GM21825 (cell line): ENCODE data around the gene AGRN.

ENCODE experiments used
- ATAC-seq: cut with Tn5 transposase; IDR thresholded peaks from one replicate; pipeline ENCODE4 v1.9.1; 2021; ENCODE audit warnings: mild to moderate bottlenecking, moderate library complexity; ENCODE audit not compliant: unreplicated experiment

The AGRN gene

DNA sequence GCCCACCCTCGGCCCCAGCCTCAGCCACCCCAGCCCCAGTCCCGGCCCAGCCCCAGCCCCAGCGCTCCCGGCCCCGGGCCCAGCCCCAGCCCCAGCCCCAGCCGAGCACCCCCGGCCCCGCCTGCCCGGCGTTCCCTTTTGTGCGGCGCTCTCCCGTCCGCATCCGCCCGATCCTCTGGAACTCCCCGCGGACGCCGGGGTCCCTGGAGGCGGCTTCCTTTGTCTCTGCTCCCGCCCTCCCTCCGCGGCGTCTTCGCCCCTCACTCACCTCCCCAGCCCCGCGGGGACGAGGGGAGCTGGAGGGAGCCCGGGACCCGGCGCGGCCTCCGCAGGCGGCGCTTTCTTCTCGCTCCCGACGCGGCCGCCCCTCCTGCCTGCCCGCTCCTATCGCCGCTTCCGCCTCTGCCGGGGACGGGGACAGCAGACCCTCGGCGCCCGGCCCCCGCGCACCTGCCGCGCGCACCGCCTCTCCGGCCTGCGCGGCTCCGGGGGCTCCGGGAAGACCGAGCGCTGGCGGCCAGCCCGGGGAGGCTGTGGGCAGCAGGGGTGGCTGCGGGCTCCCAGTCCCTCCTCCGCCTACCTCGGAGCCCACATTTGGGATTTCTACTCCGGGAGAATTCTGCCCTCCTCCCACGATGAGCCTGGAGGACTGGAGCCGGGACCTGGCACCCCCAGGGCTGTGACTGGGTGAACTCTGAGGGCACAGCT lies 14.0 kb downstream of the AGRN start:
- ATAC-seq, result no peak

DNA sequence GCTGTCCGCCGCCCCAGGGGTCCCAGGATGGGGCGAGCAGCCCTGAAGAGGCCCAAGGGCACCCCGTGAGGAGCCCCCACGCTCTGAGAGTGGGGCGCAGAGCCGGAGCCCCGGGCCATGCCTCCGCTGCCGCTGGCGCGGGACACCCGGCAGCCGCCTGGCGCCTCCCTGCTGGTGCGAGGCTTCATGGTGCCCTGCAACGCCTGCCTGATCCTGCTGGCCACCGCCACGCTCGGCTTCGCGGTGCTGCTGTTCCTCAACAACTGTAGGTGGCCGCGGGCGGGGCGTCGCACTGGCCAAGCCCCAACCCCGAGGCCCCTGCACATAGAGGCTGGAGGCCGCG lies 14.5 kb downstream of the AGRN start:
- no peak for ATAC-seq

DNA sequence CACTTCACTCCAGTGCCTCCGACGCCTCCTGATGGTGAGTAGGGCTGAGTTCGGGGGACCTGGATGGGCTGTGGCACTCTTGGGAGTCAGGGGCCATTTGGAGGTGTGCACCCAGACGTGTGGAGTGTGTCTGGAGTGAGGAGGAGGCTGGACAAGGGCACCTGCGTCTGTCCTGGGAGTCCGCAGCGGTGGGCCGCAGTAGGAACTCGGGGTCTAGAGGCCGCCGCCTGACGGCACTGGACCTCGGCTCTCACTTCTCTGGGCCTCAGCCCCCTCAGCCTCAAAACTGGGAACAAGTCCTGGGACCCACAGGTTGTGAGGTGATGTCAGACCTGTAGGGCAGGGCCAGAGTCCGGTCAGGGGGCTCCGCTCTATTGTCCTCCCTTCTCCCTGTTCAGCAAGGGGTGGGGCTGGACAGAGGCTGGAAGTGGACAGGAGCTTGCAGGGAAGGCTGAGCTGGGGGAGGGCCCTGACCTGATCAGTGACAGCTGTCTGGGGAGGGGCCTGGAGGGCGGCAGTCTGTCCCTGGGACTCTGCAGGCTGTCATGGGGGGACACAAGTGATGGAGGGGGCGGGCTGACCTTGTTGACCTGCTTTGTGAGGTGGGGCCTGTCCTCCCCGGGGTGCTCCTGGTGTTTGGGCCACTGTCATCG lies 15.5 kb downstream of the AGRN start:
- ATAC-seq, result no peak

DNA sequence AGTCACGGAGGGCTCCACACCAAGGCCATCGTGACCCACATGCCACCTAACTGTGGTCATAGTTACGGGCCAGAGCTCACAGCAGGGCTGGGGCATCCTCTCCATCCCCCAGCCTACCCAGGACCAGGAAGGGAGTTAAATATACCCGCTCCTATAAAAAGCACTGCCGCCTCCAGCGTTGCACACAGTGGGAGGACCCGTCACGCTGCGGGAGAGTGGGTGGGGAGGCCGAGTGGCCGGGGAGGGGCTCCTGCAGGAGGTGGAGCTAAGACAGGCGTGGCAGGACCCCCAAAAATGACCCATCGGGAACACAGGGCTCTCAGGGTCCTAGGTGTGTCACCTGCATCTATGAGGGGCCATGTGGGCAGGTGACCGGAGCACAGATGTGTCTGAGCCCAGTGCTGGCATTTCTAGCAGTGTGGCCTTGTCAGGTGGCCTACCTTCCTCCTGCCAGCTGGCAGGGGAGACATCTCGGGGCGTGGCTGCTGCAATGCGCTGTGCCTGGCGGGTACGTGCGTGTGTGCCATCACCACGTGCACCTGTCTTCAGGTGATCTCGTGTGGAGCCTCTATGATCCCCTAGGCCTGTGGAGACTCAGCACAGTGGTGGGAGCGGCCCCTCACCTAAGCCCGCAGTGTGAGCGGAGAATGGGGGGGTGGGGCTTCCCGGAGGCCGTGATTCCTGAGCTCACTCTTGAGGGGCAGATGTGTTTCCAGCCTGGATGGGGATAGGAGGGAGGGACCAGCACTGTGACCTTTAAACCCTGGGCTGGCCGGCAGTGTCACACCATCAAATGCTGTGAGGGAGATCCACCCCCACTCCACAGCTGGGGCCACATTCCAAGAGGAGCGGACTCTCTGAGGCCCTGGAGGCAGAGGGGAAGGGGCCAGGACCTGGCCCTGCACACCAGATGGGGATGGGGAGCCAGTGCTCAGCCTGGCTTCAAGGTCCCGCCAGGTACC lies 17.7 kb downstream of the AGRN start:
- ATAC-seq, result no peak

DNA sequence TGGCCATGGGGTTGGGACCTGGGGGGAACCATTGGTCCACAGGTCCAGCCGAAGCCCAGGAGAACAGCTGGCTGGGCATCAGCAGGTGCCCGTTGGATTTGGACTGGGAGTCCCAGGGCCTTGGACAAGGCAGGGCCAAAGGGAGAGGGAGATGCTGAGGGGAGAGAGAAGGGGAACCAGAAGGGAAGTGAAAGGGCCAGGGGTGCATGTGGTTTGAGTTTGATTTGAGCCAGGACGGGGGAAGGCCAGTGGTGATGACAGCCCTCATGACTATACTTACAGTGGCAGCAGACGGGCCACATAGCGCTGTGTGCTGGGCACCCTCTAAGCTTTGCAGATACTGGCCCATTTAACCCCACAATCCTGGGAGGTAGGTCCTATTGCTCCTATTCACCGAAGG lies 18.8 kb downstream of the AGRN start:
- peak; percentile 43 for ATAC-seq

DNA sequence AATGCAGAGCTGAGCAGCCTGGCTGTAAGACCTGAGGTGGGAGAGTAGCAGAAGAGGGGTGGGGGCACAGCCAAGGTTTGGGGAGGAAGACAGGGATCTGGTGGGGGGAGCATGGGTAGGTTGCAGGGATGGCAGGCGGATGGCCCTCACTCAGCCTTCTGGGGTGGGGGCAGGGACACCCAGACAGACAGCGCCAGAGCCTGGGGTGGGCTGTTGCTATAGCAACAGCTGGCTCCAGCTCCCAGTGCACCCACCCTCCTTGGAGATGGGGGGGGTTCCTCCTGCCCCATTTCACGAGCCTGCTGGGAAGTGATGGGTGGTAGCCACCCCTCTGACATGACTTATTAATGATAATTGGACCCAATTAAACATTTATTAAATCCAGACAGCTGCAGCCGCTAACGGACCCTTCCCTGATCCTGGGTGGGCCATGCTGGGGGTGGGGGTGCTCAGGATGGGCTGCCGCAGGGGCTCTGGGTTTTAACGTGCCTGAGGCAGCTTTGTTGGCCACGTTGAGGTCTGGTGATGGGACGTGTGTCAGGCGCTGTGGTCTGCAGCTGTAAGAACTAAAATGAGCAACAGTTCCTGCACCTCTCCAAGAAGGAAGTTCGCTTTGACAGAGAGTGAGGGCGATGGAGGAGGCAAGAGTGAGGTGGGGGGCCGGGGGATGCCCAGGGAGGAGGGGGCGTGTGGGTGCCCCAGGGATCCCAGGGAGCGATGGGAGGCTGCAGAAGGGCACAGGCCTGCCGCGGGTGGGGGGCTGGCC lies 19.4 kb downstream of the AGRN start:
- ATAC-seq, result no peak

DNA sequence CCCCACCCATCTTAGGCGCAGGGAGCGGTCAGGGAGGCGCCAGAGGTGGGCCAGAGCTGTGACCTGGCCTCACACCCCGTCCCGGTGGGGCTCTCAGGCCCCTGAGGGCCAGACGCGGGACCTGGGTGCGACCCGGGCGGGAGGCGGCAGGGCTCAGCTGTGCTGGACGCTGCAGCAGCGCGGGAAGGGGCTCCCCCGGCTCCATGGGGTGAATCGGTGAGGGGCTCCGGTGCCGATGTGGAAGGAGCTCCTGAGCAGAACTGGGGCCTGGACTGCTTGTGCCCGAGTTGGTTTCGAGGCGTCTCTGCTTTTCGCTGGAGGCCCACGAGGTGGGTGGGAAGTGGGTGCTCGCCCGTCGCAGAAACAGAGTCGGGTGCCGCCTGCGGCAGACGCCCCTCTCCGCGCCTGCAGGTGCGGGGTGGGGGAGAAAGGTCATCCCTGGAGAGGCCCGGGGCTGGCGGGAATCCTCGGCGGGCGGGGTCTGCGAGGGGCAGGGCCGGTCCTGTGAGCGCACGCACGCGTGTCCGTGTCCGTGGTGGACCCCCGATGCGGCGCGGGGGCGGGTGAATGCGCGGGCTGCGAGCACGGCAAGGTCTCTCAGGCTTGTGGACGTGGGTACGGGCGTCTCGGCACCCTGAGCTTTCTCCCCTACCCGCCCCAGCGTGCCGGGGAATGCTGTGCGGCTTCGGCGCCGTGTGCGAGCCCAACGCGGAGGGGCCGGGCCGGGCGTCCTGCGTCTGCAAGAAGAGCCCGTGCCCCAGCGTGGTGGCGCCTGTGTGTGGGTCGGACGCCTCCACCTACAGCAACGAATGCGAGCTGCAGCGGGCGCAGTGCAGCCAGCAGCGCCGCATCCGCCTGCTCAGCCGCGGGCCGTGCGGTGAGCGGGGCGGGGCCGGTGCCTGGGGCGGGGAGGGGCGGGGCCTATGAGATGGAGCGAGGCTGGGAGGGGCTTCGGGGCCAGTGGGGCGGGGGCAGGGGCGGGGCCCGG lies 20.4 kb downstream of the AGRN start:
- ATAC-seq, result peak; percentile 39

DNA sequence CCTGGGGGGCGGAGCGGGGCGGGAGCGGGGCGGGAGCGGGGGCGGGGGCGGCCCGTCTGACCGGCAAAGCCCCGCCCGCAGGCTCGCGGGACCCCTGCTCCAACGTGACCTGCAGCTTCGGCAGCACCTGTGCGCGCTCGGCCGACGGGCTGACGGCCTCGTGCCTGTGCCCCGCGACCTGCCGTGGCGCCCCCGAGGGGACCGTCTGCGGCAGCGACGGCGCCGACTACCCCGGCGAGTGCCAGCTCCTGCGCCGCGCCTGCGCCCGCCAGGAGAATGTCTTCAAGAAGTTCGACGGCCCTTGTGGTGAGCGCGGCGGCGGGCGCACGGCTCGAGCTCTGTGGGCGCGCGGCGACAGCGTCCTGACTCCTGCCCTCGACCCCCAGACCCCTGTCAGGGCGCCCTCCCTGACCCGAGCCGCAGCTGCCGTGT lies 21.2 kb downstream of the AGRN start:
- ATAC-seq, result no peak

DNA sequence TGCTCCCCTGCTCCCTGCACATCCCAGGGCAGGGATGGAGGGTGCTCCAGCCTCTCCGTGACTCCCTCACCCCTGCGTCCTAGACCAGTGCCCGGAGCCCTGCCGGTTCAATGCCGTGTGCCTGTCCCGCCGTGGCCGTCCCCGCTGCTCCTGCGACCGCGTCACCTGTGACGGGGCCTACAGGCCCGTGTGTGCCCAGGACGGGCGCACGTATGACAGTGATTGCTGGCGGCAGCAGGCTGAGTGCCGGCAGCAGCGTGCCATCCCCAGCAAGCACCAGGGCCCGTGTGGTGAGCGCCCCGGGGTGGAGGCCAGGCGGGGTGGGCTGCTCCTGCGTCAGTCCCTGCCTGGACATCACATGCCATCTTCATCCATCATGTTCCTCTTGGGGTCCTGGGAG lies 22.0 kb downstream of the AGRN start:
- no peak for ATAC-seq

DNA sequence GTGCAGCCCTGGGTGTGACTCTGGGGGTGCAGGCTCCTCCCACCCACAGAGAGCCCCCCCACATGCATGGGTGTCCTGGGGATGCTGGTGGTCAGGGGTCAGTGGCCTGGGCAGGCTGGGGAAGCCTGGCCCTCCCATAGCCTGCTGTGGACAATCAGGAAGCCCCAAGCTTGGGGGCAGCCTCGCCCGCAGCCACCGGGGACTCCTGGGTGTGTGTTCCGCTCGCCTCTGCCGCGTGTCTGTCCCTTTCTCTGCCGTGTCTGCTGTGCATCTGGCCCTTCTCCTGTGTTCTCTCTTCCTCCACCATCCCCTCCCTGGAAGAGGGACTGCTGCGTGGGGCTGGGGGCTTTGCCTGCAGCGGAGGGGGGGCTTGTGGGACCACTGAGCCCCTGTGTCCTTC lies 22.9 kb downstream of the AGRN start:
- no peak for ATAC-seq

DNA sequence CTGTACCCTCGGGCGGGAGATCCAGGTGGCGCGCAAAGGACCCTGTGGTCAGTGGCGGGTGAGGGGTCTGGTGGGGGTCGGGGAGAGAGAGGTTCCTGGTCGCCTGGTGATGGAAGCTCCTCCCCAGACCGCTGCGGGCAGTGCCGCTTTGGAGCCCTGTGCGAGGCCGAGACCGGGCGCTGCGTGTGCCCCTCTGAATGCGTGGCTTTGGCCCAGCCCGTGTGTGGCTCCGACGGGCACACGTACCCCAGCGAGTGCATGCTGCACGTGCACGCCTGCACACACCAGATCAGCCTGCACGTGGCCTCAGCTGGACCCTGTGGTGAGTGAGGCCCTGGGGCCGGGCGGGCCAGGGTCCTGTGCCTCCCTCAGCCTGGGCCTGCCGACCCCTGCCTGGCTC lies 23.5 kb downstream of the AGRN start:
- no peak for ATAC-seq

DNA sequence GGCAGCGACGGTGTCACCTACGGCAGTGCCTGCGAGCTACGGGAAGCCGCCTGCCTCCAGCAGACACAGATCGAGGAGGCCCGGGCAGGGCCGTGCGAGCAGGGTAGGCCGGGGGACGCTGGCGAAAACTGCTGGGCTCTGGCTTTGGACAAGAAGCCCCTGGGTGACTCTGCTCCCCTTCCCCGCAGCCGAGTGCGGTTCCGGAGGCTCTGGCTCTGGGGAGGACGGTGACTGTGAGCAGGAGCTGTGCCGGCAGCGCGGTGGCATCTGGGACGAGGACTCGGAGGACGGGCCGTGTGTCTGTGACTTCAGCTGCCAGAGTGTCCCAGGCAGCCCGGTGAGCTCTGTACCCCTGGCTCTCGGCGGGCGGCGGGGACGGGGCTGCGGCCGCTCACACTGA lies 24.0 kb downstream of the AGRN start:
- no peak for ATAC-seq

DNA sequence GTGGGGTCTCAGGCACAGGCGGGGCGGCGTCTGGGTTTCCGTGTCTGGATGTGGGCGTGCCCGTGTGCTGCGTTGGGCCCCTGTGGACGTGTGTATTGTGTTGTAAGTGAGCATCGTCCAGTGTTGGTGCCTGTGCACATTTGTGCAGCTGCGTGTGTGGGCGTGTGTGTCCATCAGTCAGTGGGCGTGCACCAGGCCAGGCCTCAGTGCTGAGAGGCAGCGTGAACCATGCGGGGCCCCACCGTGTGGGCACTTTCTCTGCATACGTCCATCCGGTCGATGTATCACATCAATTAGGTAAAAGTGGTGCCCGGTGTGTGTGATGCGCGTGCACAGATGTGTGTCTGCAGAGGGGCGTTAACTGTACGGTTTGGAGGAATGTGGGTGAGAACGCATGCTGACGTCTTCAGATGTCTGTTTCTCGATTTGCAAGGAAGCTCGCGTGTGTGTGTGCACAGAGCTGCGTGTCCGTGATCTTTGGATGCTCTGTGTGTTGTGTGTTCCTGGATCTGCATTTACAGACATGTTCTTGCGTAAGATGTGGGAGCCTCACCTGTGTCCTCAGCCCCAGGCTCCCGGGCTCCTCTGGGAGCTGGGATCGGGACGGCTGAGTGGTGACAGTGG lies 24.6 kb downstream of the AGRN start:
- ATAC-seq, result no peak

DNA sequence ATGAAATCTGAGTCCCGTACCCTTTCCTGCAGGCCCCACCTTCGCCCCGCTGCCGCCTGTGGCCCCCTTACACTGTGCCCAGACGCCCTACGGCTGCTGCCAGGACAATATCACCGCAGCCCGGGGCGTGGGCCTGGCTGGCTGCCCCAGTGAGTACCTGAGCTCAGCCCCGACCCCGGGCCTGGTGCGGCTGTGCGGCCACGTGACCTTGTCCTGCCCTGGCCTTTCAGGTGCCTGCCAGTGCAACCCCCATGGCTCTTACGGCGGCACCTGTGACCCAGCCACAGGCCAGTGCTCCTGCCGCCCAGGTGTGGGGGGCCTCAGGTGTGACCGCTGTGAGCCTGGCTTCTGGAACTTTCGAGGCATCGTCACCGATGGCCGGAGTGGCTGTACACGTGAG lies 25.2 kb downstream of the AGRN start:
- ATAC-seq, result no peak

DNA sequence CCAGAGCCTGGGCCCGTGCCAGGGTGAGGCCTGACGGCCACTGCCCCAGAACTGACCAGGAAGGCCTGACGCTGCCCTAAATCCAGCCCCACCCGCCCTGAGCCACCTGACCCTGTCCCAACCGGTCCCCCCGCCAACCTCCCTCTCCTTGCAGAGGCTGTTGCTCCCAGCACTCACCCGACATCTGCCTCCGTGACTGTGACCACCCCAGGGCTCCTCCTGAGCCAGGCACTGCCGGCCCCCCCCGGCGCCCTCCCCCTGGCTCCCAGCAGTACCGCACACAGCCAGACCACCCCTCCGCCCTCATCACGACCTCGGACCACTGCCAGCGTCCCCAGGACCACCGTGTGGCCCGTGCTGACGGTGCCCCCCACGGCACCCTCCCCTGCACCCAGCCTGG lies 26.3 kb downstream of the AGRN start:
- no peak for ATAC-seq

DNA sequence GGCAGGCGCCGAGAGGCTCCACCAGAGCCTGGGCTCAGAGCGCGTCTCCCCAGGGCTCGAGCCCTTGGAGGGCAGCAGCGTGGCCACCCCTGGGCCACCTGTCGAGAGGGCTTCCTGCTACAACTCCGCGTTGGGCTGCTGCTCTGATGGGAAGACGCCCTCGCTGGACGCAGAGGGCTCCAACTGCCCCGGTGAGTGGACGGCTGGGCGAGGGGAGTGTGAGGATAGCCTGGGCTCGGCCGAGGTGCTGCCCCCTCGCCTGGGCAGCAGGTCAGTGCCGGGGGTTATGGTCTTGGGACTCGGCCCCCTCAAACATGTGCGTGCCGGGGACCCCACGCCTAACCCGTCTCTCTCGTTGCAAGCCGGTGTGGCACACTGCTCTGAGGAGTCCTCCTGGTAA lies 26.8 kb downstream of the AGRN start:
- no peak for ATAC-seq

DNA sequence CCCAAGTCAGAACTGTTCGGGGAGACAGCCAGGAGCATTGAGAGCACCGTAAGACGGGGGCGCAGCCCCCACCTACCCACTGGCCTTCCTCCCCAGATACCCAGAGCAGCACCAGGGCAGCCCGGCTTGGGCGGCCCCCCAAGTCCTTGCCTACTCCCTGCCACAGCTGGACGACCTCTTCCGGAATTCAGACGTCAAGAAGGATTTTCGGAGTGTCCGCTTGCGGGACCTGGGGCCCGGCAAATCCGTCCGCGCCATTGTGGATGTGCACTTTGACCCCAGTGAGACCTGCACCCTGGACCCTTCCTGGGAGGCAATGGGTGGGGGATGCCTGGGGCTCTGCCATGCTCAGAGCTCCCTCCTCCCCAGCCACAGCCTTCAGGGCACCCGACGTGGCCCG lies 27.5 kb downstream of the AGRN start:
- no peak for ATAC-seq

DNA sequence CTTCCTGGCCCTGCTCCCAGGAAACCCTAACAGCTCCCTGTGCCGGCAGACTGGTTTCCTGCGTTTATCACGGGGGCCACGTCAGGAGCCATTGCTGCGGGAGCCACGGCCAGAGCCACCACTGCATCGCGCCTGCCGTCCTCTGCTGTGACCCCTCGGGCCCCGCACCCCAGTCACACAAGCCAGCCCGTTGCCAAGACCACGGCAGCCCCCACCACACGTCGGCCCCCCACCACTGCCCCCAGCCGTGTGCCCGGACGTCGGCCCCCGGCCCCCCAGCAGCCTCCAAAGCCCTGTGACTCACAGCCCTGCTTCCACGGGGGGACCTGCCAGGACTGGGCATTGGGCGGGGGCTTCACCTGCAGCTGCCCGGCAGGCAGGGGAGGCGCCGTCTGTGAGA lies 28.0 kb downstream of the AGRN start:
- no peak for ATAC-seq

DNA sequence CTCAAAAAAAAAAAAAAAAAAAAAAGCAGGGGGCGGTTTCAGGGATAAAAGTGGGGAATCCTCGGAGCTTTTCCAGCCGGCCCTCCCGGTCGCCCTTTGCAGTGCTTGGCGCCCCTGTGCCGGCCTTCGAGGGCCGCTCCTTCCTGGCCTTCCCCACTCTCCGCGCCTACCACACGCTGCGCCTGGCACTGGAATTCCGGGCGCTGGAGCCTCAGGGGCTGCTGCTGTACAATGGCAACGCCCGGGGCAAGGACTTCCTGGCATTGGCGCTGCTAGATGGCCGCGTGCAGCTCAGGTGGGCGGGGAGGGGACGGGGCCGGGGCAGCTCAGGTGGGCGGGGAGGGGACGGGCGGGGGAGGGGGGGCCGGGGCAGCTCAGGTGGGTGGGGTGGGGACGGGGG lies 28.8 kb downstream of the AGRN start:
- ATAC-seq, result no peak
